KOPT-K1 (cell line): ENCODE measurements around the gene EFHD2.
"Not testable (repeated sequence)": the region's sequence is repeated elsewhere in the genome, so short reads cannot be mapped to it uniquely, and the experiment has no call there.

Source experiments
- H3K27ac ChIP-seq: fragments of 200-600 bp; sonication (generic); 2 replicates; pipeline ENCODE4 v1.5.1; 2016; ENCODE audit warnings: antibody characterized with exemption, mild to moderate bottlenecking, low read depth, low read length; ENCODE audit not compliant: poor library complexity, severe bottlenecking
- H3K36me3 ChIP-seq: fragments of 200-600 bp; sonication (generic); 2 replicates; pipeline ENCODE4 v1.5.1; 2017; ENCODE audit warnings: antibody characterized with exemption, mild to moderate bottlenecking, low read length, moderate library complexity; ENCODE audit not compliant: insufficient read depth
- H3K9me3 ChIP-seq: fragments of 200-600 bp; sonication (generic); 2 replicates; pipeline ENCODE4 v1.5.1; 2017; ENCODE audit warnings: antibody characterized with exemption, low read length, mild to moderate bottlenecking; ENCODE audit not compliant: insufficient read depth, poor library complexity, severe bottlenecking

Gene EFHD2

DNA sequence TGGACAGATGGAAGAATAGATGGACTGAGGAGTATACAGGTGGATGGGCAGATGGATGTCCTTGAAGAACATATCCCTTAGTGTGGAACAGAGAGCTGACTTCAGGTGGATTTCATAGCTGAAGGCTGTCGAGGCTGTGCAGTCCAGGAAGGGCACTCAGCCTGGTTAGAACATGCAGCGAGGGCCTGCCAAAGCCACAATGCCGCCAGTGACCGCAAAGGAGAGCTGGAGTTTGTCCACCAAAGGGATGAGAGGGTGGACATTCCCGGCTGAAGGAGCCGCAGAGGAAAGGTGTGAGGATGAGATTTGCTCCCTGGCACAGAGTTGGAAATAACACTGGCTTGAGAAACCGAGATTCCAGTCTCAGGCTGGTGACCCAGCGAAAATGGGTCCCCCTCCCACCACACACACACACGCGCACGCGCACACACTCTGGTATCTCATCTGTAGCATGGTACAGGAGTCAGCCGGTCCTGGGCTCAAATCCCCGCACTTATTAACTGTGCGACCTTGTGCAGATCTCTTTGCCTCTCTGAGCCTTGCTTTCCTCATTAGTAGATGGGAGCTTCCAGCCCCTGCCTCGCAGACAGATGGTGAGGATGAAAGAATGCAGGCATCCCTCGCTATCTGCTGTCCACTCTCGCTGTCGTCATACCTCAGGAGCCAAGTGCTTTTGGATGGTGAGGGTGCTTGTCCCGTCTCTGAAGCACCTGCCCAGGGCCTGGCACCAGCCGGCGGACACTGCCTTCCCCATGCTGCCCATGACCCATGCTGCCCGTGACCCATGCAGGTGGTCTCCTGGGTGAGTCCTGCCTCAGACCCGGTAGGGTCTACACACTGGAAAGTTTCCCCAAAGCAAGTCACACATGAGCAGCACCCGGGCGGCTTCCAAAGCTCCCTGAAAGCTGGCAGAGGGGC is 26.8 kb upstream of the EFHD2 start:
- Histone ChIP-seq H3K36me3 (no peaks in the 10 kb centered on the region), H3K9me3 (no peaks in the 10 kb centered on the region), H3K27ac (no peak overlapping the region)

GRCh38 chr1:15383810-15384209 is 25.9 kb upstream of the EFHD2 start:
- Histone ChIP-seq H3K36me3 (no peaks in the 10 kb centered on the region), H3K9me3 (no peaks in the 10 kb centered on the region), H3K27ac (no peak overlapping the region)

- Histone ChIP-seq H3K36me3 (no peaks in the 10 kb centered on the region), H3K9me3 (no peaks in the 10 kb centered on the region), H3K27ac (no peak overlapping the region)
Measured at GRCh38 chr1:15384301-15384901, 25.3 kb upstream of the EFHD2 start.

DNA sequence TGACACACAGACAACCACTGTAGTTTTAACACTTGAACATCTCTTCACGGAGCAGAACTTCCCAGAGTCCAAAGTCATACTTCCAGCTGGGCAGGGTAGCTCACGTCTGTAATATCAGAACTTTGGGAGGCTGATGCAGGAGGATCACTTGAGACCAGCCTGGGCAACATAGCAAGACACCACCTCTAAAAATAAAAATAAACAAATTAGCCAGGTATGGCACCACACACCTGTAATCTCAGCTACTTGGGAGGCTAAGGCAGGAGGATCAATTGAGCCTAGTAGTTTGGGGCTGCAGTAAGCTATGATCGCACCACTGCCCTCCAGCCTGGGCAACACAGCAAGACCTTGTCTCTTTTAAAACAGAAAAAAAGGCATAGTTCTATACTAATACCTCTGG is 24.3 kb upstream of the EFHD2 start:
- Histone ChIP-seq H3K36me3 (no peaks in the 10 kb centered on the region), H3K9me3 (no peaks in the 10 kb centered on the region), H3K27ac (no peak overlapping the region)

- Histone ChIP-seq H3K9me3 (no peaks in the 10 kb centered on the region), H3K27ac (no peak overlapping the region), H3K36me3 (no peaks in the 10 kb centered on the region)
Measured at GRCh38 chr1:15386164-15386749, 23.4 kb upstream of the EFHD2 start.

- H3K9me3 ChIP-seq = no peaks in the 10 kb centered on the region
- no peaks in the 10 kb centered on the region for H3K36me3 ChIP-seq
- no peak overlapping the region for H3K27ac ChIP-seq
Measured at GRCh38 chr1:15388201-15388880, 21.3 kb upstream of the EFHD2 start.

DNA sequence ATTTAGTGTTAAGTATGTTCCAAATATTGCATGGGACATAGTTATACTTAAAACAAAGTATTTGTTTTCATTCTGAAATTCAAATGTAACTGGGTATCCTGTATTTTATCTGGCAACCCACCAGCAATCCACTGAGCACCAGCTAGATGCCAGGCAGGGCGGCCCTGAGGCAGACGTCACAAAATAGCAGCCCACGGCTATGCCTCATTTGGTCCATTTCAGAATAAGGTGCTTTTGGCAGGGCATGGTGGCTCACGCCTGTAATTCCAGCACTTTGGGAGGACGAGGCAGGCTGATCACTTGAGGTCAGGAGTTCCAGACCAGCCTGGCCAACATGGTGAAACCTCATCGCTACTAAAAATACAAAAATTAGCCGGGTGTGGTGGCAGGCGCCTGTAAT is 19.9 kb upstream of the EFHD2 start:
- H3K36me3 ChIP-seq, H3K27ac ChIP-seq, H3K9me3 ChIP-seq: not testable (repeated sequence)

DNA sequence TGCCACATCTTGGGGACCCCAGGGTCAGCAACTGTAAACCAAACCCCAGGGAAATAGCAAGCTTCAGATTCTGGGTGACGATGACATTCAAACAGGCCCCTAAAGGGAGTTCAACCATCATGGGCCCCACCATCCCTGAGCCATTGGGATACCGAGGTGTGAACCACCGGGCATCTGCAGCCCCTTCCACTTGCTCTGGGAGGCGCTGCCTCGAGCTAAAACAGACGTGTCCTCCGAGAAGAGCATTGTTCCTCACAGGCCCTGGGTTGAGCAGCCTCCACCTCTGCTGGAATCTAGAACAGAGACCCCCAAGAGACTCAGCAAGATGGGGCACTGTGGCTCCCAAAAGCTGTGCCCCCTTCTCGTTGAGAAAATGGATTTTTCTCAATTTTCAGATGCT is 19.0 kb upstream of the EFHD2 start:
- Histone ChIP-seq H3K27ac (no peak overlapping the region), H3K36me3 (no peaks in the 10 kb centered on the region), H3K9me3 (no peaks in the 10 kb centered on the region)

- H3K27ac ChIP-seq = no peak overlapping the region
- no peaks in the 10 kb centered on the region for H3K36me3 ChIP-seq
- no peaks in the 10 kb centered on the region for H3K9me3 ChIP-seq
Measured at GRCh38 chr1:15391366-15391765, 18.3 kb upstream of the EFHD2 start.

DNA sequence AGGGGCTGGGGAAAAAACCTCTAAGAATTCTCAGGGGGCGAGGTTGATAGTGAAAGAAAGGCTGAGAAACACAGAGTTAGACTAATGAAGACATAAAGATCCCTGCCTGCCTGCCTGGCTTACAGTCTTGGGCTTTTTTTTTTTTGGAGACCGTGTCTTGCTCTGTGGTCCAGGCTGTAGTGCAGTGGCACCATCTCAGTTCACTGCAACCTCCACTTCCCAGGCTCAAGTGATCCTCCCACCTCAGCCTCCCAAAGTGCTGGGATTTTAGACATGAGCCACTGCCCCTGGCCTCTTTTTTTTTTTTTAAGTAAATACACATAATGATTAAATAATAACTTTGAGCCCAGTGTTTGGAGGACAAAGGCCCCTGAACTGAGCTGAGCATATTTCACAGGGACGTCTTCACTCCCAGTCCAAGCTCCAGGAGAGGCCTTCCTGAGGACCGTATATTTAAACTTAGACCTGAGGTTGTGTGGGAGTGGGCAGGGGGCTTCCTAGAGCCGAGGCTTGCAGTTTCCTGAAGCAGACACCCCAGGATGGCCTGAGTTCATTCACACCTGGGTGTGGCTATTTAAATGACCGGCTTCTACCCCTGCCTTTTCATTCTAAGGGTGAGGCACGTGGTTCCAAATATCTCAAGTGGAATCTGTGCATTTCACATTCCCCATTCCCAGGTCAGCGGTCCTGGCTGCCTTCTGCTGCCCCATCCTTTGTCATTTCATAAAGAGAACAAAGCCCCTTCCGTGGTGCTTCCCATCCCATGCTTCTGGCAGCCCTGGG is 16.0 kb upstream of the EFHD2 start:
- Histone ChIP-seq H3K36me3 (no peaks in the 10 kb centered on the region), H3K9me3 (no peaks in the 10 kb centered on the region)

GRCh38 chr1:15394258-15394690 is 15.4 kb upstream of the EFHD2 start:
- Histone ChIP-seq H3K9me3 (peaks cover 2% of the 10 kb centered on the region), H3K36me3 (no peaks in the 10 kb centered on the region), H3K27ac (no peak overlapping the region)

More for the DNA sequence above, 16.0 kb upstream of the EFHD2 start:
- no peak overlapping the region for H3K27ac ChIP-seq

DNA sequence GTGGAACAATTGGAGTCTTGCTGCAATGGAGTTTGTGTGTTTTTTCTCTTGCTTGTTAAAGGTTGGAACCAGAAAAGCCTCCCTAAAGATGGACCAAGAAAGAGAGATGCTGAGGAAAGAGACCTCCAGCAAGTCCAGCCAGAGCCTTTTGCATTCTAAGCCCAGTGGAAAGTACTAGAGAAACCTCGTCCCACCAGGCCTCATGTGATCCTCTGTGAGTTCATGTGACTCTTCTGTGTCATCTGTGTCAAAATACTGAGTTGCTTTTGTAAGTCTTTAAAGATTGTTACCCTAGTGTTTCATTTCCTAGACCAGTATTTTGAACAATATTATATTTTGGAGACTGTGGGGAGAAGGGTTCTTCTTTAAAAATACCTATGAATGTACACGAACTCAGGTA is 12.5 kb upstream of the EFHD2 start:
- H3K27ac ChIP-seq = no peak overlapping the region
- no peaks in the 10 kb centered on the region for H3K36me3 ChIP-seq
- H3K9me3 ChIP-seq = peaks cover 13% of the 10 kb centered on the region

- Histone ChIP-seq H3K9me3 (peaks cover 13% of the 10 kb centered on the region), H3K27ac (no peak overlapping the region), H3K36me3 (no peaks in the 10 kb centered on the region)
Measured at GRCh38 chr1:15399710-15400109, 10.0 kb upstream of the EFHD2 start.

- Histone ChIP-seq H3K27ac (no peak overlapping the region), H3K9me3 (peaks cover 13% of the 10 kb centered on the region), H3K36me3 (no peaks in the 10 kb centered on the region)
Measured at GRCh38 chr1:15400627-15401026, 9.1 kb upstream of the EFHD2 start.
